GM12891 (cell line): ENCODE results near the gene CACNG3.
"Not testable (repeated sequence)": the region's sequence is repeated elsewhere in the genome, so short reads cannot be mapped to it uniquely, and the experiment has no call there.

Experiments
- DNase-seq: peaks from one replicate; pipeline ENCODE4 v3.0.0; 2011; ENCODE audit warnings: low spot score; ENCODE audit not compliant: insufficient read length
- FAIRE-seq: peaks from 2 replicates; lab custom pipeline; 2011; peaks lifted over from hg19 to GRCh38; lab: Jason Lieb, UNC
- PAX5 ChIP-seq: IDR thresholded peaks from 2 replicates; pipeline ENCODE4 v1.6.1; 2011; ENCODE audit warnings: low read length, moderate library complexity, mild to moderate bottlenecking; ENCODE audit not compliant: insufficient read depth, severe bottlenecking
- POLR2A ChIP-seq: IDR thresholded peaks from 2 replicates; pipeline ENCODE4 v1.6.1; 2011; ENCODE audit warnings: low read depth, low read length, control low read depth
- POLR2AphosphoS5 ChIP-seq: IDR thresholded peaks from 2 replicates; pipeline ENCODE4 v1.6.1; 2011; ENCODE audit warnings: low read depth, low read length, control low read depth
- POU2F2 ChIP-seq: IDR thresholded peaks from 2 replicates; pipeline ENCODE4 v1.6.1; 2011; ENCODE audit warnings: low read depth, mild to moderate bottlenecking, control low read depth, low read length, moderate library complexity
- SPI1 ChIP-seq: IDR thresholded peaks from 2 replicates; pipeline ENCODE4 v1.6.1; 2011; ENCODE audit warnings: low read depth, low read length, control low read depth
- TAF1 ChIP-seq: IDR thresholded peaks from 2 replicates; pipeline ENCODE4 v1.6.1; 2011; ENCODE audit warnings: low read depth, low read length, control low read depth

CACNG3 gene

DNA sequence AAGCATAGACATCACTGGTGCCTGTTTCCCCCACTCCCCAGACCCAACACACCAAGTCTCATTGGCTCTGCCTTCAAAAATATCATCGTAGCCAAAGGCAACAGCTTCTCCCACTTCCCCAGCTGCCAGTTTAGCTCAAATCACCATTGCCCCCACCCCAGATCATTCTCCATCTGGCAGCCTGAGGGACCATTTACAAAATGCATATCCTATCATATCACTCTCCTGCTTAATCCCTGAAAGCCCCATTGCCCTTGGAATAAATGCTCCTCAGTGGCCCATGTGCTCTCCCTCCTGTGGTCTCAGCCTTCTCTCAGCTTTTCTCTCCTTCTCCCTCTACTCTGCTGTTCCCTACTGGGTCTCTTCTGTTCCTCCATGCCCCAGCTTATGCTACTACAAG lies 68.3 kb downstream of the CACNG3 start:
- DNase-seq (no peak), FAIRE-seq (no peak)
- TF ChIP-seq SPI1 (no peak), TAF1 (no peak), PAX5 (no peak), POLR2AphosphoS5 (no peak), POLR2A (no peak), POU2F2 (no peak)

DNA sequence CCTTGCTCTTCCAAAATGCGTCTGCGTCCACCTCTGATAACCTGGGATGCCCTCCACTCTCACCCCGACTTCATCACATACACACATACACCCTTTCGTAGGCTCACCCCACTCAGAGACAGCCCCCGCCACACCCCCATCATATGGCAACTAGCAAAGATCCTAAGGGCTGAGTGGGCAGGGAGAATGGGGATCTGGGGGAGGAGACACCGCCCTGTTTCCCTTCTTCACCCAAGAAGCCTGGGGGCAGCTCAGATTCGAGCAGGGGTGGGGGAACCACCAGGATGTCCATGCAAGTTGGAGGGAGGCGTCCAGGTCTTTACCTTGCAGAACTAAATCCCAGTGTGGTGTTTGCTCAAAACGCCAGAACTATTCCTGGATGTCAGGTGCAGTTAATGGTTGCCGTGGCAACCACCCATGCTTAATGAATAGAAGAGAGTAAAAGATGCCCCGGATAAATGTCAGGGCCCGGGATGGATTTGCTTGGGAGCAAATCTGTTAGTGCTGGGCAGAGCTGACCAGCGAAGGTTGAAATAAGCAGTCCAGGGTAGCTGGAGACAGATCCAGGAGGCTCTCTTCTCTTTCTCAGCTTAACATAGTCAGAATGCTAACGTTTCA lies 72.8 kb downstream of the CACNG3 start:
- DNase-seq: no peak
- TF ChIP-seq POU2F2 (no peak), PAX5 (no peak), POLR2AphosphoS5 (no peak), POLR2A (no peak), TAF1 (no peak), SPI1 (no peak)
- no peak for FAIRE-seq

DNA sequence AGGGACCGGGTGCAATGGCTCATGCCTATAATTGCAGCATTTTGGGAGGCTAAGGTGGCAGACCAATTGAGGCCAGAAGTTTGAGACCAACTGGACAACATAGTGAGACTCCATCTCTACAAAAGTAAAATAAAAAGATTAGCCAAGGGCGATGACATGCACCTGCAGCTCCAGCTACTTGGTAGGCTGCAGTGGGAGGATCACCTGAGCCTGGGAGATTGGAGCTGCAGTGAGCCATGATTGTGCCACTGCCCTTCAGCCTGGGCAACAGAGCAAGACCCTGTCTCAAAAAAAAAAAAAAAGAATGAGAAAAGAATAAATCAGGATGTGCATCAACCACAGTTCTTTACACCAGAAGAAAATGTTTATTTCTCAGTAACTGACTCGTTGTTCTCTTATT lies 76.0 kb downstream of the CACNG3 start:
- no peak for TF ChIP-seq POLR2A
- FAIRE-seq: no peak
- no peak for DNase-seq

DNA sequence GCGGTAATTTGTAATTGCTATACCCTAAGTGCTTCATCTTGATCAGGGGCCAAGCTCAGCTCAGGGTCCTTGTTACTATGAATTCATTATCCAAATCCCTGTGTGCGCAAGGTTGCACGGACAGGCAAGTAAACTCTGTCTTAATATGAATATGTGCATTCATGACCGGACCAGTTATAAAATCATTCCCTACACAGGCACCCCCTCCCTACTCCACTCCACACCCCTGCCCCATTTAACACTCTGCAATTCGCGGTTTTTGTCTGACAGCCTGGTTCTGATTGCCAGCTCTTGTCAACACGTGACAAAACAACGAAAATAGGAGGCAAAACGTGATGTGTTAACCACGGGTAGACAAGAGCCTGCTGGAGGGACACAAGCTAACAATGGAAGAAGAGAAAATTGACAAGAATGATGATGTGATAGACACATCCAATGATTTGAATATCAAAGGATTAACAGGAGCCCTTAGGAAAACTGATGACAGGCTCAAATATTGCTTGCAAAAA lies 76.5 kb downstream of the CACNG3 start:
- no peak for TF ChIP-seq POLR2A
- TF ChIP-seq TAF1: no peak
- TF ChIP-seq POU2F2: no peak
- no peak for TF ChIP-seq POLR2AphosphoS5
- TF ChIP-seq PAX5: no peak
- TF ChIP-seq SPI1: no peak
- no peak for FAIRE-seq
- DNase-seq: no peak

DNA sequence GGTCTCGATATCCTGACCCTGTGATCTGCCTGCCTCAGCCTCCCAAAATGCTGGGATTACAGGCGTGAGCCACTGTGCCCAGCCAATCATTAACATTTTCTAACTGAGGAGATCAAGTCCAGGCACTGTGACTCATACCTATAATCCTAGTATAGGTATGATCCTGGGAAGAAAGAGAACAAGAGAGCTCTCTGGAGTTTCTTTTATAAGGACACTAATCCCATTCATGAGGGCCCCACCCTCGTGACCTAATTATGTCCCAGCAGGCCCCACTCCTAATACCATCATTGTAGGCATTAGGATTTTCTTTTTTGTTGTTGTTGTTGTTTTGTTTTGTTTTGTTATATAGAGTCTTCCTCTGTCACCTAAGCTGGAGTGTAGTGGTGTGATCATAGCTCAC lies 80.4 kb downstream of the CACNG3 start:
- TF ChIP-seq TAF1: no peak
- TF ChIP-seq POLR2AphosphoS5: no peak
- TF ChIP-seq POLR2A: no peak
- TF ChIP-seq POU2F2: no peak
- TF ChIP-seq PAX5: no peak
- TF ChIP-seq SPI1: no peak
- DNase-seq (no peak), FAIRE-seq (no peak)

DNA sequence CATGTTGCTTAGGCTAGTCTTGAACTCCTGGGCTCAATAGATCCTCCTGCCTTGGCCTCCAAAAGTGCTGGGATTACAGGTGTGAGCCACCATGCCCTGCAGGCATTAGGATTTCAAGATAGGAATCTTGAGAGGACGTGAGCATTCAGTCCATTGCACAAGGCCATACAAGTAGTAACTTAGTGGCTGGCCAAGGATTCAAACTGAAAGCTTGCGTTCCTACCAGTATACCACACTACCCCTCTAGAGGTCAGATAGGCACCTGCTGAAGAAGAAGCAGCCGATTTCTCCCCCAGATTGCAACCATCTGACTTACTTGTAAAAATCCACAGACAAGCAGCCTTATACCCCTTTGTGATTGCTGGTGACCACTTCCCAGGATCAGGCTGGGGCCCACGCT lies 80.9 kb downstream of the CACNG3 start:
- DNase-seq (no peak), FAIRE-seq (no peak)
- TF ChIP-seq PAX5 (no peak), POU2F2 (no peak), POLR2AphosphoS5 (no peak), SPI1 (no peak), TAF1 (no peak)

DNA sequence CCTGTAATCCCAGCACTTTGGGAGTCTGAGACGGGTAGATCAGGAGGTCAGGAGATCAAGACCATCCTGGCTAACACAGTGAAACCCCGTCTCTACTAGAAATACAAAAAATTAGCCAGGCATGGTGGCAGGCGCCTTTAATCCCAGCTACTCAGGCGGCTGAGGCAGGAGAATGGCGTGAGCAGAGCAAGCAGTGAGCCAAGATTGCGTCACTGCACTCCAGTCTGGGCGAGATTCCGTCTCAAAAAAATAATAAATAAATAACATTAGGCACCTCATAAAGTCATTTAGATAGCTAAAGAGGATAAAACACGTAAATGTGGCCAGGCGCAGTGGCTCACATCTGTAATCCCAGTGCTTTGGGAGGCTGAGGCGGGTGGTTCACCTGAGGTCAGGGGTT lies 87.7 kb downstream of the CACNG3 start:
- FAIRE-seq, DNase-seq: not testable (repeated sequence)

DNA sequence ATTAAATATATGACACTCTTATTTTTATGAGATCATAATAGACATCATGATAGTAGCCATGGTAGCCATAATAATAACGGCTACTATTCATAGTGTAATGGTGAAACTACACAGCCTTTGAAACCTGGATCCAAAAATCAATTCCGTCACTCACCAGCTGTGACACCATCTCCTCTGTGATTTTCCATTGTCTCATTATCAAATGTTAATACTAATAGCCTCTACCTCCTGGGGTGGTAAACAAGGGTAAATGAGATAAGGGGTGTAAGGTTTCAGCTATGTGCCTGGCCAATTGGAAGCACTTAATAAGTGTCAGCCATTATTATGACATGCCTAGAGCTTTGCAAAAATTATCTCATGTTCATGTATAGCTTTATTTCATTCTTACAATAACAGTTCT lies 88.6 kb downstream of the CACNG3 start:
- DNase-seq (no peak), FAIRE-seq (no peak)
- TF ChIP-seq POU2F2 (no peak), POLR2A (no peak), SPI1 (no peak)

DNA sequence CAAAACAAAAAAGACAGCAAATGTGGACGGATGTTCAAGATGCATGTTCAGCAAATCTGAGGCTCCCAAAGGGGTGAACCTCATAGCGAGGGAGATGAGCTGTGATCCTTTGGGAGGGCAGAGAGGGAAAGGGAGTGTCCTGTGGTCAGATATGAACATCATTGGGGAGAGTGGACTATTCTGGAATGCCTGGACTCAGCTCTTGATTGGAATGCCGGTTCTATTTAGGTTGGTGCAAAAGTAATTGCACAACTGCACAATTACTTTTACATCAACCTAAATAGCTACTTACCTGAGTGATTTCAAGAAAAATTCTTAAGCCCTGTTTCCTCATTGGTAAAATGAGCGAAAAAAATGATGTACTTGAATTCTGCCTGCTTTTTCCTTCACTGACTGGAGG lies 89.6 kb downstream of the CACNG3 start:
- no peak for FAIRE-seq
- TF ChIP-seq SPI1: no peak
- TF ChIP-seq POU2F2: no peak
- no peak for TF ChIP-seq POLR2AphosphoS5
- TF ChIP-seq POLR2A: no peak
- no peak for TF ChIP-seq TAF1
- no peak for TF ChIP-seq PAX5

DNA sequence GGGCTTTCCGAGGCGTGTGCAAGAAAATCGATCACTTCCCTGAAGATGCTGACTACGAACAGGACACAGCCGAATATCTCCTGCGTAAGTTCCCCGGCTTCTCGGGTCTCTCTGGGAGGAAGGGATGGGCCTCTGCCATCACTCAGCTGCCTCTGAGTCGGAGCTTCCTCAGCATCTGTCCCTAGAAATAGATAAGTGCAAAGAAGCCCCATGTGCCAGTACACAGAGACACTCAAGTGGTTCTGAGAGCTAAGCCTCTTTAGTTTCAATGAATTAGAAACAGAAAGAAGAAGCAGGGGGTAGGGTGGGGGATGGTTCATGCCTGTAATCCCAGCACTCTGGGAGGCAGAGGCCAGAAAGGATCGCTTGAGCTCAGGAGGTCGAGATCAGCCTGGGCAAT lies 90.6 kb downstream of the CACNG3 start:
- DNase-seq: no peak
- TF ChIP-seq POLR2A: no peak
- no peak for TF ChIP-seq PAX5
- no peak for TF ChIP-seq SPI1

More for the DNA sequence above, 89.6 kb downstream of the CACNG3 start:
- no peak for DNase-seq

DNA sequence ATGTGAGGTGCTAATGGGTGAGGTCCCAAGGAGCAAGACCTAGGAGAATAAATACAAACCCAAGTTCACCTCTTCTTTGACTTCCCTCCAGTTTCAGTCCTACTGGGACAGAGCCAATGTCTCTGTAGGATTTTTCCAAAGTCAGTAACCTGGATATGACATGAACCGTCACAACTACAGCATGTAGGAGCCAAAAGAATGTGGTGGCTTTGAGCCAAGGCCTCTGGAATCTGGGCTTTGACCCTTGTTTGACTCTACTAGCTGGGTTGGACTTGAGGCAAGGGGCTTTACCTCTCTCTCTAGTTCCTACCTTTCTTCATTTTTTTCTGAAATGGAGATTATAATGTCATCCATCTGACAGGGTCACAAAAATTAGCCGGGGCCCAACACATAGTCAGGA lies 91.4 kb downstream of the CACNG3 start:
- FAIRE-seq (no peak), DNase-seq (no peak)
- TF ChIP-seq TAF1 (no peak), POLR2A (no peak), PAX5 (no peak), POLR2AphosphoS5 (no peak), SPI1 (no peak), POU2F2 (no peak)

More for the DNA sequence above, 90.6 kb downstream of the CACNG3 start:
- FAIRE-seq: no peak
